Stimulated activated CD4-positive, alpha-beta T cell treated with anti-CD3 and anti-CD28 coated beads, Interleukin-4, amount 100 ng/mL, for 24 hours (primary cell): Measurements from ENCODE around the gene TAP1.

Experiments used
- DNase-seq: peaks from one replicate; pipeline ENCODE4 v3.0.0-alpha.2; 2020

The TAP1 gene

GRCh38 chr6:32858194-32858593 lies 4.7 kb upstream of the TAP1 start:
- DNase-seq = no peak

- DNase-seq = no peak
Measured at GRCh38 chr6:32857156-32857891, 3.8 kb upstream of the TAP1 start.

- DNase-seq = no peak
Measured at GRCh38 chr6:32855467-32856174, 2.1 kb upstream of the TAP1 start.

- peak; percentile 66 for DNase-seq
Measured at GRCh38 chr6:32854376-32855178, 1.1 kb upstream of the TAP1 start.

GRCh38 chr6:32852844-32853540 lies 512 bp downstream of the TAP1 start:
- peak; percentile 65 for DNase-seq

GRCh38 chr6:32852018-32852843 lies 1.3 kb downstream of the TAP1 start:
- DNase-seq = peak; percentile 42

GRCh38 chr6:32851025-32851424 lies 2.5 kb downstream of the TAP1 start:
- DNase-seq = no peak

- no peak for DNase-seq
Measured at GRCh38 chr6:32849126-32849525, 4.4 kb downstream of the TAP1 start.

GRCh38 chr6:32847795-32848194 lies 5.7 kb downstream of the TAP1 start:
- DNase-seq = no peak

GRCh38 chr6:32847004-32847403 lies 6.5 kb downstream of the TAP1 start:
- DNase-seq = no peak

GRCh38 chr6:32845384-32845884 lies 8.1 kb downstream of the TAP1 start:
- DNase-seq = peak; percentile 41

GRCh38 chr6:32844839-32845383 lies 8.6 kb downstream of the TAP1 start:
- DNase-seq = no peak

GRCh38 chr6:32843979-32844838 lies 9.3 kb downstream of the TAP1 start, which contains the start of gene PSMB8:
Gene PSMB8, minus strand, starts transcription at chr6:32844047. Its CDS starts 51 bp downstream, at chr6:32843996.
- peak; percentile 99 for DNase-seq

GRCh38 chr6:32843331-32843978 lies 10.0 kb downstream of the TAP1 start:
- DNase-seq = no peak

GRCh38 chr6:32842690-32843089 lies 10.8 kb downstream of the TAP1 start:
- DNase-seq = no peak

GRCh38 chr6:32842021-32842650 lies 11.4 kb downstream of the TAP1 start:
- no peak for DNase-seq

- no peak for DNase-seq
Measured at GRCh38 chr6:32840604-32841246, 12.8 kb downstream of the TAP1 start.

GRCh38 chr6:32839356-32839755 lies 14.1 kb downstream of the TAP1 start:
- DNase-seq = no peak
